ENCODE measurements around the gene HTR3D. TPM values are rescaled to one million over a fixed set of nuclear protein-coding genes. Genes with fewer than 3 reads are reported as not detected.
"Not testable (repeated sequence)": the region's sequence is repeated elsewhere in the genome, so short reads cannot be mapped to it uniquely, and the experiment has no call there.

HTR3D gene
- polyA plus RNA-seq, 1 donor (not counting 4 experiments of a cell fraction or from before 2014, with no cell fraction given), result not detected

DNA sequence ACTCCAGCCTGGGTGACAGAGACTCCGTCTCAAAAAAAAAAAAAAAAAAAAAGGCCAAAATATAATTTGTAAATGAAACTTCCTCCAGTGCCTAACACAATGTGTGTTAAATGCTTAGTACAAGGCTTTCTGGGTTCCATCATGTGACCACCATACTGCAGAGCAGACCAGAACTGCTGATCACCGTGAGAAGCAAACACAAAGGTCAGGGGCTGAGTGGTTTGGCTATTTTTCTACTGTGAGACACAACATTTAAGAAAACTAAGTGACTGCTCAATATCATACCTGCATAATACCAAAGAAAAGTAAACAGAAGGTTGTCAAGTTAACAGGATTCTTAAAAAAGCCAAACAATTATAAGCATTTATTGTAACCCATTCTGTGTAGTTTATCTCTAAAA, 27.1 kb upstream of the HTR3D start:
- Histone ChIP-seq H3K9ac (ENCODE audit: control insufficient read depth, extremely low read depth, insufficient read depth, low read length) (no peak overlapping the region), H2AFZ (ENCODE audit: control insufficient read depth, low read length) (no peak overlapping the region), H3K9me1 (ENCODE audit: control insufficient read depth, extremely low read depth, insufficient read depth, low read length) (no peaks in the 10 kb centered on the region), H3K4me1 (ENCODE audit: control insufficient read depth, extremely low read depth, insufficient read depth, low read length) (peaks cover 16% of the 10 kb centered on the region), H3K36me3 (ENCODE audit: control insufficient read depth in 2 of 2, extremely low read depth in 1 of 2, insufficient read depth in 2 of 2, low read length in 2 of 2) (peaks cover 0 to 4% of the 10 kb centered on the region in 2 experiments), H3K4me2 (ENCODE audit: control insufficient read depth, extremely low read depth, insufficient read depth, low read depth, low read length) (no peak overlapping the region), H3K9me3 (ENCODE audit: control insufficient read depth, low read depth, low read length) (no peaks in the 10 kb centered on the region), H3K79me2 (ENCODE audit: control insufficient read depth, insufficient read depth, low read length) (peaks cover 9% of the 10 kb centered on the region), H3K4me3 (ENCODE audit: control insufficient read depth in 2 of 3, extremely low read depth in 1 of 3, insufficient read depth in 2 of 3, low read depth in 1 of 3, low read length in 3 of 3) (no peak overlapping the region), H4K20me1 (ENCODE audit: control insufficient read depth, extremely low read depth, insufficient read depth, low read length) (no peaks in the 10 kb centered on the region), H3K27me3 (ENCODE audit: control insufficient read depth, extremely low read depth, insufficient read depth, low read length) (no peaks in the 10 kb centered on the region), H3K27ac (ENCODE audit: control insufficient read depth, insufficient read depth, low read length) (no peak overlapping the region)
- TF ChIP-seq EZH2 (IDR thresholded peaks at IDR 0.05; ENCODE audit: low read length), result no peak
- TF ChIP-seq, protein P1, sequence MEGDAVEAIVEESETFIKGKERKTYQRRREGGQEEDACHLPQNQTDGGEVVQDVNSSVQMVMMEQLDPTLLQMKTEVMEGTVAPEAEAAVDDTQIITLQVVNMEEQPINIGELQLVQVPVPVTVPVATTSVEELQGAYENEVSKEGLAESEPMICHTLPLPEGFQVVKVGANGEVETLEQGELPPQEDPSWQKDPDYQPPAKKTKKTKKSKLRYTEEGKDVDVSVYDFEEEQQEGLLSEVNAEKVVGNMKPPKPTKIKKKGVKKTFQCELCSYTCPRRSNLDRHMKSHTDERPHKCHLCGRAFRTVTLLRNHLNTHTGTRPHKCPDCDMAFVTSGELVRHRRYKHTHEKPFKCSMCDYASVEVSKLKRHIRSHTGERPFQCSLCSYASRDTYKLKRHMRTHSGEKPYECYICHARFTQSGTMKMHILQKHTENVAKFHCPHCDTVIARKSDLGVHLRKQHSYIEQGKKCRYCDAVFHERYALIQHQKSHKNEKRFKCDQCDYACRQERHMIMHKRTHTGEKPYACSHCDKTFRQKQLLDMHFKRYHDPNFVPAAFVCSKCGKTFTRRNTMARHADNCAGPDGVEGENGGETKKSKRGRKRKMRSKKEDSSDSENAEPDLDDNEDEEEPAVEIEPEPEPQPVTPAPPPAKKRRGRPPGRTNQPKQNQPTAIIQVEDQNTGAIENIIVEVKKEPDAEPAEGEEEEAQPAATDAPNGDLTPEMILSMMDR (optimal IDR thresholded peaks at IDR 0.05 in 1 of 3, IDR thresholded peaks at IDR 0.05 in 1 of 3, conservative IDR thresholded peaks at IDR 0.05 in 1 of 3; ENCODE audit: extremely low read depth in 1 of 3, insufficient read depth in 2 of 3, low read length in 3 of 3), result no peak
- DNase-seq (ENCODE audit: low read depth, low spot score) (no peak), FAIRE-seq (no peak)
- dilution Hi-C loops (cut with MboI; ENCODE audit: extremely low pct_ligation_motif_present, low sequenced_read_pairs), result no loop called here

DNA sequence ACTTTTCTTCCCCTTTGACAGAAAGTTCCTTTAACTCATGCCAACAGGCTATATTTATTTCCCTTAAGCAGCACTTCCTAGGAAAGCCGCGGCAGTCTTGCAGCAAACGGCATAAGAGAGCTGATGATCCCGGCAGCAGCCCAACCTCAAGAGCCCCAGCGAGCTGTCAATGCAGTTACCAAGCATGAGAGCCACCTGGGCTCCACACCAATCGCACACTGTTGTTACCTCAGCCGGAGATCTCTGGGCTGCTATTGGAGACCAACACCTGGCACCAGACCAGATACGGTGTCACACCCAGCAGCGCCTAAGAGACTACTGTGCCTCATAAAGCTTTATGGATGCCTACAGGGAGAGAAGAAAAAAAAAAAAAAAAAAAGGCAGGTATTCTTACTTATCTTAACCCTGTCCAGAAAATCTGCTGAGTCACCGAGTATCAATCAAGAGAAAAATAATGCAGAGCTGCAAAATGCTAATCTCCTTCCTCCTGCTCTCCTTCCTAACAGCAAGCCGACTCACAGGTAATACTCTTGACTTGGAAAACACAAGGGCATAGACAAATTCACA, 25.5 kb upstream of the HTR3D start:
- H3K4me1 ChIP-seq (ENCODE audit: control insufficient read depth, extremely low read depth, insufficient read depth, low read length), result peaks cover 16% of the 10 kb centered on the region
- H3K27ac ChIP-seq (ENCODE audit: control insufficient read depth, insufficient read depth, low read length), result peak overlapping the region; percentile 69
- H4K20me1 ChIP-seq (ENCODE audit: control insufficient read depth, extremely low read depth, insufficient read depth, low read length), result no peaks in the 10 kb centered on the region
- peaks cover 0 to 6% of the 10 kb centered on the region in 2 experiments for H3K36me3 ChIP-seq (ENCODE audit: control insufficient read depth in 2 of 2, extremely low read depth in 1 of 2, insufficient read depth in 2 of 2, low read length in 2 of 2)
- peaks cover 6% of the 10 kb centered on the region for H3K79me2 ChIP-seq (ENCODE audit: control insufficient read depth, insufficient read depth, low read length)
- peak overlapping the region; percentile 52 for H3K9ac ChIP-seq (ENCODE audit: control insufficient read depth, extremely low read depth, insufficient read depth, low read length)
- DNase-seq (ENCODE audit: low read depth, low spot score) (peak; percentile 85), FAIRE-seq (peak; percentile 79)
- H3K4me3 ChIP-seq (ENCODE audit: control insufficient read depth in 2 of 3, extremely low read depth in 1 of 3, insufficient read depth in 2 of 3, low read depth in 1 of 3, low read length in 3 of 3), result no peak overlapping the region
- dilution Hi-C loops (cut with MboI; ENCODE audit: extremely low pct_ligation_motif_present, low sequenced_read_pairs), result no loop called here
- H3K9me1 ChIP-seq (ENCODE audit: control insufficient read depth, extremely low read depth, insufficient read depth, low read length), result no peaks in the 10 kb centered on the region
- H3K4me2 ChIP-seq (ENCODE audit: control insufficient read depth, extremely low read depth, insufficient read depth, low read depth, low read length), result peak overlapping the region; percentile 73
- no peaks in the 10 kb centered on the region for H3K27me3 ChIP-seq (ENCODE audit: control insufficient read depth, extremely low read depth, insufficient read depth, low read length)
- H2AFZ ChIP-seq (ENCODE audit: control insufficient read depth, low read length), result peak overlapping the region; percentile 35
- no peaks in the 10 kb centered on the region for H3K9me3 ChIP-seq (ENCODE audit: control insufficient read depth, low read depth, low read length)
- TF ChIP-seq, protein P1 (optimal IDR thresholded peaks at IDR 0.05 in 1 of 3, IDR thresholded peaks at IDR 0.05 in 1 of 3, conservative IDR thresholded peaks at IDR 0.05 in 1 of 3; ENCODE audit: extremely low read depth in 1 of 3, insufficient read depth in 2 of 3, low read length in 3 of 3), result no peak

GRCh38 chr3:184007143-184007813, 24.3 kb upstream of the HTR3D start:
- H3K9ac ChIP-seq (ENCODE audit: control insufficient read depth, extremely low read depth, insufficient read depth, low read length); H3K36me3 ChIP-seq (ENCODE audit: control insufficient read depth in 2 of 2, extremely low read depth in 1 of 2, insufficient read depth in 2 of 2, low read length in 2 of 2); dilution Hi-C loops (cut with MboI; ENCODE audit: extremely low pct_ligation_motif_present, low sequenced_read_pairs); H4K20me1 ChIP-seq (ENCODE audit: control insufficient read depth, extremely low read depth, insufficient read depth, low read length); H2AFZ ChIP-seq (ENCODE audit: control insufficient read depth, low read length); DNase-seq (ENCODE audit: low read depth, low spot score); H3K9me1 ChIP-seq (ENCODE audit: control insufficient read depth, extremely low read depth, insufficient read depth, low read length); H3K9me3 ChIP-seq (ENCODE audit: control insufficient read depth, low read depth, low read length); FAIRE-seq; H3K27me3 ChIP-seq (ENCODE audit: control insufficient read depth, extremely low read depth, insufficient read depth, low read length); H3K27ac ChIP-seq (ENCODE audit: control insufficient read depth, insufficient read depth, low read length); H3K4me2 ChIP-seq (ENCODE audit: control insufficient read depth, extremely low read depth, insufficient read depth, low read depth, low read length); H3K79me2 ChIP-seq (ENCODE audit: control insufficient read depth, insufficient read depth, low read length); H3K4me3 ChIP-seq (ENCODE audit: control insufficient read depth in 2 of 3, extremely low read depth in 1 of 3, insufficient read depth in 2 of 3, low read depth in 1 of 3, low read length in 3 of 3): not testable (repeated sequence)
- peaks cover 16% of the 10 kb centered on the region for H3K4me1 ChIP-seq (ENCODE audit: control insufficient read depth, extremely low read depth, insufficient read depth, low read length)

All from keratinocyte (primary cell).